CD4-positive, alpha-beta T cell (primary cell): ENCODE data around the gene HYAL1. TPM values are rescaled to one million over a fixed set of nuclear protein-coding genes. Genes with fewer than 3 reads are reported as not detected.

Experiments used
- ATAC-seq: fragments of 200-7000 bp; cut with Tn5 transposase; one replicate; pipeline ENCODE4 v1.10.0; 2022; ENCODE audit warnings: mild to moderate bottlenecking; ENCODE audit not compliant: poor library complexity
- CTCF ChIA-PET: fragments of 350-600 bp; sonication (Branson Sonifier 250); formaldehyde crosslinking; loops from one replicate; lab custom pipeline; 2021; ENCODE audit warnings: antibody characterized with exemption, inconsistent platforms; lab: Charles Lee
- POLR2A ChIA-PET: fragments of 350-600 bp; sonication (Branson Sonifier 250); formaldehyde crosslinking; loops from one replicate; lab custom pipeline; 2021; ENCODE audit warnings: antibody characterized with exemption, inconsistent platforms; lab: Charles Lee
- DNase-seq, 14 experiments: peaks; one replicate each; pipeline ENCODE4 v3.0.0-alpha.2; 2013 to 2020; ENCODE audit warnings: mixed read lengths in 2 of 14
- H3K27ac ChIP-seq, 2 donors: one replicate each; pipeline versions ENCODE4 v1.5.1 to v1.7.0; 2013; ENCODE audit warnings: low read length in 2 of 2, low read depth in 1 of 2, mild to moderate bottlenecking in 1 of 2
- H3K27me3 ChIP-seq, 2 experiments: 1 replicate in 1 of 2; 2 replicates in 1 of 2; pipeline versions ENCODE4 v1.6.1 to v1.7.0; 2013; ENCODE audit warnings: low read length in 2 of 2, control low read depth in 1 of 2, mild to moderate bottlenecking in 1 of 2, moderate library complexity in 1 of 2; ENCODE audit not compliant: insufficient read depth in 2 of 2, control insufficient read depth in 1 of 2
- H3K36me3 ChIP-seq: one replicate; pipeline ENCODE4 v1.6.1; 2013; ENCODE audit warnings: low read length, control low read depth; ENCODE audit not compliant: insufficient read depth
- H3K4me1 ChIP-seq: one replicate; pipeline ENCODE4 v1.6.1; 2013; ENCODE audit warnings: low read length, control low read depth; ENCODE audit not compliant: insufficient read depth
- H3K4me3 ChIP-seq: one replicate; pipeline ENCODE4 v1.5.1; 2013; ENCODE audit warnings: mild to moderate bottlenecking, low read length, moderate library complexity
- H3K9me3 ChIP-seq, 2 experiments: 1 replicate in 1 of 2; 2 replicates in 1 of 2; pipeline versions ENCODE4 v1.6.1 to v1.7.0; 2013; ENCODE audit warnings: low read length in 2 of 2, mild to moderate bottlenecking in 2 of 2, control low read depth in 1 of 2, moderate library complexity in 1 of 2; ENCODE audit not compliant: control insufficient read depth in 1 of 2, insufficient read depth in 1 of 2
- H3K27ac Mint-ChIP-seq: one replicate; pipeline ENCODE4 v1.8.0; 2020; ENCODE audit warnings: mixed read lengths
- H3K27me3 Mint-ChIP-seq: one replicate; pipeline ENCODE4 v1.8.0; 2021; ENCODE audit warnings: mixed read lengths
- H3K36me3 Mint-ChIP-seq: one replicate; pipeline ENCODE4 v1.8.0; 2021; ENCODE audit warnings: low read depth, mixed read lengths
- H3K4me1 Mint-ChIP-seq: one replicate; pipeline ENCODE4 v1.8.0; 2021; ENCODE audit warnings: low read depth, mixed read lengths
- H3K4me3 Mint-ChIP-seq: one replicate; pipeline ENCODE4 v1.8.0; 2020; ENCODE audit warnings: mild to moderate bottlenecking, mixed read lengths
- H3K9me3 Mint-ChIP-seq: one replicate; pipeline ENCODE4 v1.8.0; 2020; ENCODE audit warnings: mixed read lengths
- intact Hi-C, 2 experiments: fragments of 100-400 bp; cut with DNase I in 1 of 2; cut with micrococcal nuclease in 1 of 2; formaldehyde crosslinking; loops; one replicate each; pipeline versions ENCODE4 v1.15.1 to v1.9.0; 2023 to 2025; cut with DNase I, micrococcal nuclease
- total RNA-seq, 174 experiments: library from RNA in 2 of 174; stranded (reverse) in 2 of 174; gene quantifications; one replicate each; pipeline ENCODE4 v1.2.3 and lab custom pipeline; 2021 to 2026
- TF ChIP-seq, protein P1 (sequence below): fragments of 200-600 bp; IDR thresholded peaks from one replicate; pipeline ENCODE4 v1.8.0; 2022; ENCODE audit warnings: antibody characterized with exemption, mild to moderate bottlenecking

HYAL1 gene
- total RNA-seq, 2 experiments from 2014 or later, result 0.38 TPM; not detected in 1

- Histone ChIP-seq H3K4me3 (peak within 1 kb of the TSS; percentile 39), H3K9me3 (no peaks in the 10 kb centered on the region), H3K27me3 (no peaks in the 10 kb centered on the region), H3K4me1 (peaks cover 73% of the 10 kb centered on the region), H3K36me3 (peaks cover 18% of the 10 kb centered on the region), H3K27ac (no peak within 1 kb of the TSS)
- H3K36me3 Mint-ChIP-seq, result peaks cover 26% of the 10 kb centered on the region
- CTCF ChIA-PET, result interaction anchor here (1.0 kb wide), 1 partner anchor 10 kb away, joined by 4 read pairs; no protein-coding TSS in a partner anchor
- POLR2A ChIA-PET, result interaction anchor here (0.9 to 2.2 kb wide), 2 partner anchors 9 to 46 kb away, joined by 3 to 21 read pairs; partner anchors contain the start of genes HYAL3 and NAA80
- peak; percentile 59 to 89 (median 72) for DNase-seq
- peak within 1 kb of the TSS; percentile 77 for H3K4me3 Mint-ChIP-seq
- H3K27me3 Mint-ChIP-seq, result no peaks in the 10 kb centered on the region
- H3K27ac Mint-ChIP-seq, result no peak within 1 kb of the TSS
- peaks cover 60% of the 10 kb centered on the region for H3K4me1 Mint-ChIP-seq
- intact Hi-C loops, result loop anchor here (5.0 kb wide), 1 partner anchor 267 kb away; the partner anchor contains the start of gene CISH (in 2 of the 2)
- ATAC-seq, result peak; percentile 26
- TF ChIP-seq, protein P1, sequence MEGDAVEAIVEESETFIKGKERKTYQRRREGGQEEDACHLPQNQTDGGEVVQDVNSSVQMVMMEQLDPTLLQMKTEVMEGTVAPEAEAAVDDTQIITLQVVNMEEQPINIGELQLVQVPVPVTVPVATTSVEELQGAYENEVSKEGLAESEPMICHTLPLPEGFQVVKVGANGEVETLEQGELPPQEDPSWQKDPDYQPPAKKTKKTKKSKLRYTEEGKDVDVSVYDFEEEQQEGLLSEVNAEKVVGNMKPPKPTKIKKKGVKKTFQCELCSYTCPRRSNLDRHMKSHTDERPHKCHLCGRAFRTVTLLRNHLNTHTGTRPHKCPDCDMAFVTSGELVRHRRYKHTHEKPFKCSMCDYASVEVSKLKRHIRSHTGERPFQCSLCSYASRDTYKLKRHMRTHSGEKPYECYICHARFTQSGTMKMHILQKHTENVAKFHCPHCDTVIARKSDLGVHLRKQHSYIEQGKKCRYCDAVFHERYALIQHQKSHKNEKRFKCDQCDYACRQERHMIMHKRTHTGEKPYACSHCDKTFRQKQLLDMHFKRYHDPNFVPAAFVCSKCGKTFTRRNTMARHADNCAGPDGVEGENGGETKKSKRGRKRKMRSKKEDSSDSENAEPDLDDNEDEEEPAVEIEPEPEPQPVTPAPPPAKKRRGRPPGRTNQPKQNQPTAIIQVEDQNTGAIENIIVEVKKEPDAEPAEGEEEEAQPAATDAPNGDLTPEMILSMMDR, result no peak
- H3K9me3 Mint-ChIP-seq, result no peaks in the 10 kb centered on the region
These were observed 42.3 kb upstream of the HYAL1 start, which contains the start of gene ZMYND10 for GRCh38 chr3:50345586-50346234. Gene ZMYND10, minus strand, starts transcription at chr3:50345732. Its CDS starts 153 bp downstream, at chr3:50345579.

DNA sequence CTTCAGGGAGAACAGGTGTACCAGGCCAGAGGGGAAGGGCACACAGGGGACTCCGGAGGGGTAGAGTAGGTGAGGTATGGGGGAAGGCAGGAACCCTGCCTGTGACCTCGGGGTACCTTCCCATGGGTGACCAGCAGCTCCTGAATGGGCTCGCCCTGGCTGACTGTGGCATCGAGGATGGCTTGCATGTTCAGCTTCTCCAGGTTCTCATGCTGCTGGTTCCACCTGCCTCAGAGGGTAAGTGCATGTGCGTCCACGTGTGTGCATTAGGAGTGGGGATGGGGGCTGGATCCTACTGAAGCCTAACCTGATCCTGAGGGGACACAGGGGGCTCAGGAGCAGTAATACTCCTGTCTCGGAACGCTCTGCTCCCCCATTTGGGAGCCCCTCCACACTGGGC lies 41.6 kb upstream of the HYAL1 start:
- peak overlapping the region; percentile 39 for H3K4me3 ChIP-seq
- H3K4me1 Mint-ChIP-seq, result peaks cover 56% of the 10 kb centered on the region
- H3K27me3 ChIP-seq, result no peaks in the 10 kb centered on the region
- intact Hi-C loops, result loop anchor here (5.0 kb wide), 1 partner anchor 267 kb away; the partner anchor contains the start of gene CISH (in 2 of the 2)
- peaks cover 73% of the 10 kb centered on the region for H3K4me1 ChIP-seq
- peaks cover 19% of the 10 kb centered on the region for H3K36me3 Mint-ChIP-seq
- peaks cover 18% of the 10 kb centered on the region for H3K36me3 ChIP-seq
- no peaks in the 10 kb centered on the region for H3K9me3 ChIP-seq
- ATAC-seq (no peak), DNase-seq (no peak)
- no peak overlapping the region for H3K27ac Mint-ChIP-seq
- H3K9me3 Mint-ChIP-seq, result no peaks in the 10 kb centered on the region
- ChIA-PET CTCF (interaction anchor here (1.0 kb wide), 1 partner anchor 9 kb away, joined by 4 read pairs; no protein-coding TSS in a partner anchor), POLR2A (interaction anchor here (0.9 to 2.2 kb wide), 2 partner anchors 8 to 45 kb away, joined by 3 to 21 read pairs; partner anchors contain the start of genes HYAL3 and NAA80)
- H3K4me3 Mint-ChIP-seq, result no peak overlapping the region
- H3K27ac ChIP-seq, result no peak overlapping the region
- TF ChIP-seq, protein P1, result no peak
- no peaks in the 10 kb centered on the region for H3K27me3 Mint-ChIP-seq

GRCh38 chr3:50342813-50343633 lies 39.6 kb upstream of the HYAL1 start:
- TF ChIP-seq, protein P1, result no peak
- Mint-ChIP-seq H3K36me3 (peaks cover 13% of the 10 kb centered on the region), H3K4me1 (peaks cover 60% of the 10 kb centered on the region), H3K27me3 (no peaks in the 10 kb centered on the region), H3K4me3 (peak overlapping the region; percentile 57), H3K27ac (no peak overlapping the region), H3K9me3 (no peaks in the 10 kb centered on the region)
- ChIA-PET CTCF (no interaction called here), POLR2A (interaction anchor here (7.9 kb wide), 1 partner anchor 6 kb away, joined by 214 read pairs; the partner anchor contains the start of genes CYB561D2 and NPRL2)
- H3K27ac ChIP-seq, result no peak overlapping the region
- H3K27me3 ChIP-seq, result no peaks in the 10 kb centered on the region
- ATAC-seq (no peak), DNase-seq (peak in 1 of 14 experiments; percentile 56)
- H3K4me1 ChIP-seq, result peaks cover 73% of the 10 kb centered on the region
- intact Hi-C loops, result no loop called here
- H3K9me3 ChIP-seq, result no peaks in the 10 kb centered on the region
- H3K4me3 ChIP-seq, result no peak overlapping the region
- H3K36me3 ChIP-seq, result peaks cover 8% of the 10 kb centered on the region
